ENCODE data around the gene NBL1.
A peak's percentile ranks its signal among the peaks of the same experiment; 100 is the strongest.

The NBL1 gene

GRCh38 chr1:19665496-19666465 is 21.7 kb downstream of the NBL1 start:
- DNase-seq (ENCODE audit: low spot score) = no peak
- in situ Hi-C loops (cut with MboI; ENCODE audit: low sequenced_read_pairs, unreplicated experiment) = no loop called here
- no peak for TF ChIP-seq CTCF (IDR thresholded peaks at IDR 0.05; ENCODE audit: borderline replicate concordance, control extremely low read depth, extremely low read depth, insufficient read depth, missing control alignments)

- DNase-seq (ENCODE audit: low spot score) = no peak
Observed at GRCh38 chr1:19668888-19669287, 24.8 kb downstream of the NBL1 start.

GRCh38 chr1:19670787-19671186 is 26.7 kb downstream of the NBL1 start:
- TF ChIP-seq CTCF (IDR thresholded peaks at IDR 0.05; ENCODE audit: borderline replicate concordance, control extremely low read depth, extremely low read depth, insufficient read depth, missing control alignments) = no peak
- in situ Hi-C loops (cut with MboI; ENCODE audit: low sequenced_read_pairs, unreplicated experiment) = no loop called here
- DNase-seq (ENCODE audit: low spot score) = no peak

More at GRCh38 chr1:19668888-19669287, 24.8 kb downstream of the NBL1 start:
- in situ Hi-C loops (cut with MboI; ENCODE audit: low sequenced_read_pairs, unreplicated experiment) = no loop called here
- no peak for TF ChIP-seq CTCF (IDR thresholded peaks at IDR 0.05; ENCODE audit: borderline replicate concordance, control extremely low read depth, extremely low read depth, insufficient read depth, missing control alignments)

GRCh38 chr1:19672237-19672636 is 28.1 kb downstream of the NBL1 start:
- DNase-seq (ENCODE audit: low spot score) = no peak
- TF ChIP-seq CTCF (IDR thresholded peaks at IDR 0.05; ENCODE audit: borderline replicate concordance, control extremely low read depth, extremely low read depth, insufficient read depth, missing control alignments) = no peak
- in situ Hi-C loops (cut with MboI; ENCODE audit: low sequenced_read_pairs, unreplicated experiment) = no loop called here

GRCh38 chr1:19675797-19676196 is 31.7 kb downstream of the NBL1 start:
- TF ChIP-seq CTCF (IDR thresholded peaks at IDR 0.05; ENCODE audit: borderline replicate concordance, control extremely low read depth, extremely low read depth, insufficient read depth, missing control alignments) = no peak
- no peak for DNase-seq (ENCODE audit: low spot score)
- in situ Hi-C loops (cut with MboI; ENCODE audit: low sequenced_read_pairs, unreplicated experiment) = no loop called here

GRCh38 chr1:19676438-19676922 is 32.4 kb downstream of the NBL1 start:
- TF ChIP-seq CTCF (IDR thresholded peaks at IDR 0.05; ENCODE audit: borderline replicate concordance, control extremely low read depth, extremely low read depth, insufficient read depth, missing control alignments) = no peak
- in situ Hi-C loops (cut with MboI; ENCODE audit: low sequenced_read_pairs, unreplicated experiment) = no loop called here
- peak; percentile 67 for DNase-seq (ENCODE audit: low spot score)

Measured in GM13976 (cell line).